ENCODE results near the gene PHACTR1. TPM values are rescaled to one million over a fixed set of nuclear protein-coding genes. Genes with fewer than 3 reads are reported as not detected.

PHACTR1 gene
- polyA plus RNA-seq, 1 of the 3 experiments (the other 2 are of a cell fraction), result 0.12 TPM

GRCh38 chr6:13248584-13248985 lies 532.0 kb downstream of the PHACTR1 start:
- H3K79me2 ChIP-seq (ENCODE audit: insufficient read depth), result no peaks in the 10 kb centered on the region
- H3K27ac ChIP-seq (ENCODE audit: low read depth in 2 of 2, low read length in 1 of 2), result peak overlapping the region in 1 of 2 experiments; percentile 23; a peak in 2 of 4 replicates
- POLR2A ChIA-PET, result no interaction called here
- CTCF ChIA-PET, result interaction anchor here (1.4 to 2.6 kb wide), 2 partner anchors 15 to 337 kb away, joined by 3 to 9 read pairs; no protein-coding TSS in a partner anchor
- no peak overlapping the region for H2AFZ ChIP-seq (ENCODE audit: low read depth)
- peaks cover 0 to 5% of the 10 kb centered on the region in 2 experiments; a peak in 1 of 4 replicates for H3K4me1 ChIP-seq (ENCODE audit: control insufficient read depth in 1 of 2, insufficient read depth in 2 of 2, low read depth in 1 of 2, low read length in 1 of 2)
- no peaks in the 10 kb centered on the region for H3K9me3 ChIP-seq
- H3F3A ChIP-seq (replicated peaks; ENCODE audit: insufficient read depth), result no peaks in the 10 kb centered on the region
- WGBS (ENCODE audit: low lambda C conversion rate), result 75% methylated on average over 8 of the region's 8 CpGs
- H3K4me2 ChIP-seq, result no peak overlapping the region
- no peaks in the 10 kb centered on the region for H3K27me3 ChIP-seq (ENCODE audit: insufficient read depth)
- H3K9me2 ChIP-seq, result no peaks in the 10 kb centered on the region
- no peak overlapping the region for H3K4me3 ChIP-seq (ENCODE audit: low read depth in 2 of 2, low read length in 1 of 2)
- H4K20me1 ChIP-seq (ENCODE audit: insufficient read depth), result no peaks in the 10 kb centered on the region
- no peaks in the 10 kb centered on the region for H3K36me3 ChIP-seq (replicated peaks in 1 of 2; ENCODE audit: control insufficient read depth in 1 of 2, insufficient read depth in 2 of 2, low read length in 1 of 2)
- no peak for DNase-seq
- TF ChIP-seq REST (IDR thresholded peaks at IDR 0.05; ENCODE audit: low read depth, low read length), result no peak
- H3K9ac ChIP-seq, result no peak overlapping the region

DNA sequence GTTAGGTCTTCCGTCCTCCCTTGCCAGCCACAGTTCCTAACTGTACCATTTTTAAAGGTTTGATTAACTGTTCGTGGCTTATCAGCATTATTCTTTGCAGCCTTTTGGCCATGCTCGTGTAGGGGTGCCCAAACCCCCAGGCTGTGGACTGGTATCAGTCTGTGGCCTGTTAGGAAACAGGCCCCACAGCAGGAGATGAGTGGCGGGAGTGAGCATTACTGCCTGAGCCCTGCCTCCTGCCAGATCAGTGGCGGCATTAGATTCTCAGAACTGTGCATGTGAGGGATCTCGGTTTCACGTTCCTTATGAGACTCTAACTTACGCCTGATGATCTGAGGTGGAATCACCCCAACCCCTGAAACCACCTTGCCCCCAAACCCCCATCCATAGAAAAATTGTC lies 532.4 kb downstream of the PHACTR1 start:
- no peak overlapping the region for H3K27ac ChIP-seq (ENCODE audit: low read depth in 2 of 2, low read length in 1 of 2)
- no peak overlapping the region for H2AFZ ChIP-seq (ENCODE audit: low read depth)

More for the DNA sequence above, 532.4 kb downstream of the PHACTR1 start:
- Histone ChIP-seq H3K79me2 (ENCODE audit: insufficient read depth) (no peaks in the 10 kb centered on the region), H3K36me3 (replicated peaks in 1 of 2; ENCODE audit: control insufficient read depth in 1 of 2, insufficient read depth in 2 of 2, low read length in 1 of 2) (no peaks in the 10 kb centered on the region), H3K9me3 (no peaks in the 10 kb centered on the region), H3K4me2 (no peak overlapping the region), H3K27me3 (ENCODE audit: insufficient read depth) (no peaks in the 10 kb centered on the region), H3F3A (replicated peaks; ENCODE audit: insufficient read depth) (no peaks in the 10 kb centered on the region), H3K9me2 (no peaks in the 10 kb centered on the region), H4K20me1 (ENCODE audit: insufficient read depth) (no peaks in the 10 kb centered on the region), H3K9ac (no peak overlapping the region), H3K4me1 (ENCODE audit: control insufficient read depth in 1 of 2, insufficient read depth in 2 of 2, low read depth in 1 of 2, low read length in 1 of 2) (peaks cover 0 to 5% of the 10 kb centered on the region in 2 experiments; a peak in 1 of 4 replicates), H3K4me3 (ENCODE audit: low read depth in 2 of 2, low read length in 1 of 2) (no peak overlapping the region)
- no peak for TF ChIP-seq TCF12 (IDR thresholded peaks at IDR 0.05)
- no peak for TF ChIP-seq SMC3 (IDR thresholded peaks at IDR 0.05; ENCODE audit: low read depth, low read length)
- TF ChIP-seq, protein P1, sequence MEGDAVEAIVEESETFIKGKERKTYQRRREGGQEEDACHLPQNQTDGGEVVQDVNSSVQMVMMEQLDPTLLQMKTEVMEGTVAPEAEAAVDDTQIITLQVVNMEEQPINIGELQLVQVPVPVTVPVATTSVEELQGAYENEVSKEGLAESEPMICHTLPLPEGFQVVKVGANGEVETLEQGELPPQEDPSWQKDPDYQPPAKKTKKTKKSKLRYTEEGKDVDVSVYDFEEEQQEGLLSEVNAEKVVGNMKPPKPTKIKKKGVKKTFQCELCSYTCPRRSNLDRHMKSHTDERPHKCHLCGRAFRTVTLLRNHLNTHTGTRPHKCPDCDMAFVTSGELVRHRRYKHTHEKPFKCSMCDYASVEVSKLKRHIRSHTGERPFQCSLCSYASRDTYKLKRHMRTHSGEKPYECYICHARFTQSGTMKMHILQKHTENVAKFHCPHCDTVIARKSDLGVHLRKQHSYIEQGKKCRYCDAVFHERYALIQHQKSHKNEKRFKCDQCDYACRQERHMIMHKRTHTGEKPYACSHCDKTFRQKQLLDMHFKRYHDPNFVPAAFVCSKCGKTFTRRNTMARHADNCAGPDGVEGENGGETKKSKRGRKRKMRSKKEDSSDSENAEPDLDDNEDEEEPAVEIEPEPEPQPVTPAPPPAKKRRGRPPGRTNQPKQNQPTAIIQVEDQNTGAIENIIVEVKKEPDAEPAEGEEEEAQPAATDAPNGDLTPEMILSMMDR (IDR thresholded peaks at IDR 0.05), result no peak
- TF ChIP-seq, protein P2, sequence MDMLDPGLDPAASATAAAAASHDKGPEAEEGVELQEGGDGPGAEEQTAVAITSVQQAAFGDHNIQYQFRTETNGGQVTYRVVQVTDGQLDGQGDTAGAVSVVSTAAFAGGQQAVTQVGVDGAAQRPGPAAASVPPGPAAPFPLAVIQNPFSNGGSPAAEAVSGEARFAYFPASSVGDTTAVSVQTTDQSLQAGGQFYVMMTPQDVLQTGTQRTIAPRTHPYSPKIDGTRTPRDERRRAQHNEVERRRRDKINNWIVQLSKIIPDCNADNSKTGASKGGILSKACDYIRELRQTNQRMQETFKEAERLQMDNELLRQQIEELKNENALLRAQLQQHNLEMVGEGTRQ (IDR thresholded peaks at IDR 0.05; ENCODE audit: borderline replicate concordance, low read depth, low read length), result no peak
- no peak for TF ChIP-seq CHD2 (IDR thresholded peaks at IDR 0.05; ENCODE audit: low read length, partially characterized antibody)
- no peak for TF ChIP-seq RAD21 (IDR thresholded peaks at IDR 0.05; ENCODE audit: low read length)
- TF ChIP-seq FOXM1 (IDR thresholded peaks at IDR 0.05; ENCODE audit: low read depth), result no peak
- no peak for TF ChIP-seq EZH2phosphoT487 (IDR thresholded peaks at IDR 0.05; ENCODE audit: borderline replicate concordance, low read depth)
- TF ChIP-seq ZBTB33 (IDR thresholded peaks at IDR 0.05; ENCODE audit: borderline replicate concordance, low read depth), result no peak
- TF ChIP-seq TEAD4 (IDR thresholded peaks at IDR 0.05; ENCODE audit: borderline replicate concordance, insufficient read depth), result no peak
- TF ChIP-seq SIN3A (IDR thresholded peaks at IDR 0.05; ENCODE audit: borderline replicate concordance, low read depth, low read length), result no peak
- no peak for TF ChIP-seq RCOR1 (IDR thresholded peaks at IDR 0.05; ENCODE audit: low read length)
- TF ChIP-seq PBX3 (IDR thresholded peaks at IDR 0.05), result no peak
- CTCF ChIA-PET, result interaction anchor here (1.4 to 2.6 kb wide), 2 partner anchors 15 to 338 kb away, joined by 3 to 9 read pairs; no protein-coding TSS in a partner anchor
- DNase-seq, result no peak
- WGBS (ENCODE audit: low lambda C conversion rate), result 78% methylated on average over 7 of the region's 8 CpGs
- POLR2A ChIA-PET, result no interaction called here

Data from SK-N-SH (cell line).